H9 (cell line): ENCODE results near the gene EVPL. TPM values are rescaled to one million over a fixed set of nuclear protein-coding genes. Genes with fewer than 3 reads are reported as not detected.

Experiments
- DNase-seq: peaks from one replicate; pipeline ENCODE4 v3.0.0-alpha.2; 2017
- H2AFZ ChIP-seq: one replicate; pipeline ENCODE4 v1.6.1; 2013; ENCODE audit warnings: mild to moderate bottlenecking, low read length, control low read depth, moderate library complexity
- H2AK5ac ChIP-seq: 2 replicates; pipeline ENCODE4 v1.6.1; 2013; ENCODE audit warnings: low read length, control low read depth, mixed read lengths; ENCODE audit not compliant: insufficient read length
- H2BK120ac ChIP-seq: one replicate; pipeline ENCODE4 v1.6.1; 2013; ENCODE audit warnings: low read depth, mild to moderate bottlenecking, low read length, control low read depth, inconsistent platforms; ENCODE audit not compliant: poor library complexity, severe bottlenecking
- H2BK12ac ChIP-seq: 2 replicates; pipeline ENCODE4 v1.6.1; 2013; ENCODE audit warnings: low read length, control low read depth, mixed read lengths, low read depth; ENCODE audit not compliant: insufficient read length
- H2BK15ac ChIP-seq: 2 replicates; pipeline ENCODE4 v1.6.1; 2013; ENCODE audit warnings: low read depth, low read length, control low read depth
- H2BK20ac ChIP-seq: one replicate; pipeline ENCODE4 v1.6.1; 2013; ENCODE audit warnings: low read depth, mild to moderate bottlenecking, low read length, control low read depth, inconsistent platforms; ENCODE audit not compliant: poor library complexity, severe bottlenecking
- H2BK5ac ChIP-seq: 2 replicates; pipeline ENCODE4 v1.6.1; 2013; ENCODE audit warnings: low read length, control low read depth, mixed read lengths; ENCODE audit not compliant: insufficient read length
- H3K14ac ChIP-seq: 2 replicates; pipeline ENCODE4 v1.6.1; 2013; ENCODE audit warnings: low read length, control low read depth; ENCODE audit not compliant: insufficient read depth
- H3K18ac ChIP-seq: 2 replicates; pipeline ENCODE4 v1.6.1; 2013; ENCODE audit warnings: low read depth, mild to moderate bottlenecking, mixed read lengths, low read length, control low read depth; ENCODE audit not compliant: insufficient read length
- H3K23ac ChIP-seq: 2 replicates; pipeline ENCODE4 v1.6.1; 2013; ENCODE audit warnings: low read length, control low read depth, mixed read lengths, low read depth; ENCODE audit not compliant: insufficient read length
- H3K23me2 ChIP-seq: 2 replicates; pipeline ENCODE4 v1.6.1; 2013; ENCODE audit warnings: low read depth, mild to moderate bottlenecking, mixed read lengths, low read length, control low read depth; ENCODE audit not compliant: insufficient read length, poor library complexity, severe bottlenecking
- H3K27ac ChIP-seq: 2 replicates; pipeline ENCODE4 v1.5.1; 2013; ENCODE audit warnings: low read length, control low read depth, mixed read lengths, low read depth; ENCODE audit not compliant: insufficient read length
- H3K27me3 ChIP-seq: 2 replicates; pipeline ENCODE4 v1.6.1; 2013; ENCODE audit warnings: low read length, control low read depth, inconsistent platforms; ENCODE audit not compliant: insufficient read depth
- H3K4ac ChIP-seq: 2 replicates; pipeline ENCODE4 v1.6.1; 2013; ENCODE audit warnings: low read depth, mild to moderate bottlenecking, control low read depth, inconsistent platforms, low read length, moderate library complexity
- H3K4me1 ChIP-seq: 2 replicates; pipeline ENCODE4 v1.6.1; 2013; ENCODE audit warnings: low read length, control low read depth, inconsistent platforms; ENCODE audit not compliant: insufficient read depth
- H3K4me2 ChIP-seq: 2 replicates; pipeline ENCODE4 v1.6.1; 2013; ENCODE audit warnings: low read length, control low read depth, mixed read lengths; ENCODE audit not compliant: insufficient read length, insufficient read depth
- H3K56ac ChIP-seq: 2 replicates; pipeline ENCODE4 v1.6.1; 2013; ENCODE audit warnings: low read depth, mild to moderate bottlenecking, mixed read lengths, low read length, control low read depth; ENCODE audit not compliant: insufficient read length
- H3K79me1 ChIP-seq: 2 replicates; pipeline ENCODE4 v1.6.1; 2013; ENCODE audit warnings: low read depth, mild to moderate bottlenecking, moderate library complexity, low read length, control low read depth, inconsistent platforms; ENCODE audit not compliant: insufficient read depth, poor library complexity, severe bottlenecking
- H3K79me2 ChIP-seq: 2 replicates; pipeline ENCODE4 v1.6.1; 2013; ENCODE audit warnings: low read length, control low read depth, inconsistent platforms; ENCODE audit not compliant: insufficient read depth
- H3K9ac ChIP-seq: 2 replicates; pipeline ENCODE4 v1.6.1; 2013; ENCODE audit warnings: low read length, control low read depth, mixed read lengths; ENCODE audit not compliant: insufficient read length; ENCODE audit errors: extremely low read depth
- H3K9me3 ChIP-seq: one replicate; pipeline ENCODE4 v1.6.1; 2013; ENCODE audit warnings: low read depth, low read length, inconsistent platforms; ENCODE audit not compliant: control insufficient read depth
- H3T11ph ChIP-seq: one replicate; pipeline ENCODE4 v1.6.1; 2013; ENCODE audit warnings: mild to moderate bottlenecking, low read length, control low read depth, inconsistent platforms
- H4K20me1 ChIP-seq: one replicate; pipeline ENCODE4 v1.6.1; 2013; ENCODE audit not compliant: control insufficient read depth, insufficient read length, insufficient read depth
- H4K5ac ChIP-seq: 2 replicates; pipeline ENCODE4 v1.6.1; 2013; ENCODE audit warnings: low read depth, mild to moderate bottlenecking, mixed read lengths, low read length, control low read depth; ENCODE audit not compliant: insufficient read length
- H4K8ac ChIP-seq: replicated peaks from 2 replicates; pipeline ENCODE4 v1.6.1; 2013; ENCODE audit warnings: low read length, control low read depth, mixed read lengths, low read depth; ENCODE audit not compliant: insufficient read length
- H4K91ac ChIP-seq: 2 replicates; pipeline ENCODE4 v1.6.1; 2013; ENCODE audit warnings: low read depth, mild to moderate bottlenecking, moderate library complexity, mixed read lengths, low read length, control low read depth; ENCODE audit not compliant: insufficient read length
- H3K27ac Mint-ChIP-seq, 3 experiments: 2 replicates in 2 of 3; 3 replicates in 1 of 3; pipeline ENCODE4 v1.8.0; 2020 to 2021; ENCODE audit warnings: mixed read lengths in 3 of 3, mild to moderate bottlenecking in 1 of 3, moderate library complexity in 1 of 3
- H3K27me3 Mint-ChIP-seq: 2 replicates; pipeline ENCODE4 v1.8.0; 2021; ENCODE audit warnings: low read depth, mild to moderate bottlenecking, moderate library complexity, mixed read lengths
- H3K36me3 Mint-ChIP-seq, 3 experiments: 2 replicates in 2 of 3; 3 replicates in 1 of 3; pipeline ENCODE4 v1.8.0; 2020 to 2021; ENCODE audit warnings: low read depth in 3 of 3, mixed read lengths in 3 of 3; ENCODE audit not compliant: insufficient read depth in 1 of 3
- H3K4me1 Mint-ChIP-seq, 2 experiments: 2 replicates each; pipeline ENCODE4 v1.8.0; 2020; ENCODE audit warnings: mixed read lengths in 2 of 2
- H3K4me3 Mint-ChIP-seq, 2 experiments: 2 replicates in 1 of 2; 3 replicates in 1 of 2; pipeline ENCODE4 v1.8.0; 2020 to 2021; ENCODE audit warnings: mild to moderate bottlenecking in 2 of 2, mixed read lengths in 2 of 2, moderate library complexity in 1 of 2
- H3K9me3 Mint-ChIP-seq, 2 experiments: 2 replicates in 1 of 2; 3 replicates in 1 of 2; pipeline ENCODE4 v1.8.0; 2020; ENCODE audit warnings: mild to moderate bottlenecking in 2 of 2, mixed read lengths in 2 of 2, moderate library complexity in 1 of 2
- WGBS: extraction: QIAGEN DNeasy Blood & Tissue Kit; methylation state at CpG from one replicate; pipeline ENCODE4 v1.1.7; 2013; ENCODE audit warnings: missing lambda C conversion rate, low lambda C conversion rate, mixed read lengths; ENCODE audit not compliant: insufficient read length; ENCODE audit errors: extremely low coverage; 5-methylcytosine and 5-hydroxymethylcytosine counted together
- total RNA-seq: library from RNA; stranded (reverse); gene quantifications from 2 replicates; pipeline ENCODE4 v1.2.1, GENCODE V29; 2021
- TF ChIP-seq, protein P1 (sequence below): fragments of 200-600 bp; sonication (generic); conservative IDR thresholded peaks from 3 replicates; pipeline ENCODE4 v1.8.0; 2021; ENCODE audit warnings: antibody characterized with exemption, mild to moderate bottlenecking

Gene EVPL
- total RNA-seq, 1 experiment from 2014 or later = 0.48 TPM

DNA sequence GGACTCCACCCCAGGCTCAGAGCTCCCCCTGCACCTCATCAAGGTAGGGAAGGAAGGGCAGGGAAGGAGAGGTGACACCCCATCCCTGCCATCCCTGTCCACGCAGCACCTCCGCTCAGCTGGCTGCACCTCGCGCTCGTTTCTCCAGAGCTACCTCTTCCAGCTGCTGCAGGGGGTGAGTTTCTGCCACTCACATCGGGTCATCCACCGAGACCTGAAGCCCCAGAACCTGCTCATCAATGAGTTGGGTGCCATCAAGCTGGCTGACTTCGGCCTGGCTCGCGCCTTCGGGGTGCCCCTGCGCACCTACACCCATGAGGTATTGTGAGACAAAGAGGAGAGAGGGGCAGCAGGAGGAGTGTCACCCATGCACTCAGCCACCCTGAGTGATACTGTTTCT lies 25.0 kb downstream of the EVPL start:
- Mint-ChIP-seq H3K27me3 (no peaks in the 10 kb centered on the region), H3K4me1 (peaks cover 8 to 12% of the 10 kb centered on the region in 2 experiments), H3K27ac (no peak overlapping the region), H3K4me3 (no peak overlapping the region), H3K9me3 (no peaks in the 10 kb centered on the region; a peak in 1 of 5 replicates), H3K36me3 (peaks cover 0 to 23% (median 9%) of the 10 kb centered on the region in 3 experiments; a peak in 5 of 7 replicates)
- Histone ChIP-seq H2AFZ (no peak overlapping the region), H3K14ac (no peak overlapping the region), H2BK20ac (no peak overlapping the region), H2BK12ac (no peak overlapping the region), H2BK120ac (no peak overlapping the region), H4K20me1 (peaks cover 2% of the 10 kb centered on the region), H3K27ac (no peak overlapping the region), H4K91ac (no peak overlapping the region), H3K9me3 (no peaks in the 10 kb centered on the region), H2BK5ac (no peak overlapping the region), H3K27me3 (no peaks in the 10 kb centered on the region), H3K9ac (no peak overlapping the region), H4K8ac (no peak overlapping the region), H3K79me1 (no peaks in the 10 kb centered on the region), H2AK5ac (no peak overlapping the region), H3K4ac (no peak overlapping the region), H2BK15ac (no peak overlapping the region), H3K4me2 (no peak overlapping the region), H3T11ph (no peak overlapping the region), H3K23ac (no peak overlapping the region), H3K4me1 (no peaks in the 10 kb centered on the region), H3K18ac (no peak overlapping the region), H3K79me2 (no peaks in the 10 kb centered on the region), H3K56ac (no peak overlapping the region), H3K23me2 (no peaks in the 10 kb centered on the region), H4K5ac (no peak overlapping the region)
- WGBS = no CpG with 5 or more reads among the region's 12 CpGs
- TF ChIP-seq, protein P1, sequence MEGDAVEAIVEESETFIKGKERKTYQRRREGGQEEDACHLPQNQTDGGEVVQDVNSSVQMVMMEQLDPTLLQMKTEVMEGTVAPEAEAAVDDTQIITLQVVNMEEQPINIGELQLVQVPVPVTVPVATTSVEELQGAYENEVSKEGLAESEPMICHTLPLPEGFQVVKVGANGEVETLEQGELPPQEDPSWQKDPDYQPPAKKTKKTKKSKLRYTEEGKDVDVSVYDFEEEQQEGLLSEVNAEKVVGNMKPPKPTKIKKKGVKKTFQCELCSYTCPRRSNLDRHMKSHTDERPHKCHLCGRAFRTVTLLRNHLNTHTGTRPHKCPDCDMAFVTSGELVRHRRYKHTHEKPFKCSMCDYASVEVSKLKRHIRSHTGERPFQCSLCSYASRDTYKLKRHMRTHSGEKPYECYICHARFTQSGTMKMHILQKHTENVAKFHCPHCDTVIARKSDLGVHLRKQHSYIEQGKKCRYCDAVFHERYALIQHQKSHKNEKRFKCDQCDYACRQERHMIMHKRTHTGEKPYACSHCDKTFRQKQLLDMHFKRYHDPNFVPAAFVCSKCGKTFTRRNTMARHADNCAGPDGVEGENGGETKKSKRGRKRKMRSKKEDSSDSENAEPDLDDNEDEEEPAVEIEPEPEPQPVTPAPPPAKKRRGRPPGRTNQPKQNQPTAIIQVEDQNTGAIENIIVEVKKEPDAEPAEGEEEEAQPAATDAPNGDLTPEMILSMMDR = no peak
- no peak for DNase-seq
